ENCODE data around the gene ACSL3. TPM values are rescaled to one million over a fixed set of nuclear protein-coding genes. Genes with fewer than 3 reads are reported as not detected.
"Not testable (repeated sequence)": the region's sequence is repeated elsewhere in the genome, so short reads cannot be mapped to it uniquely, and the experiment has no call there.

The ACSL3 gene
- total RNA-seq, 1 experiment from 2014 or later: 98.5 TPM

GRCh38 chr2:222989431-222989830 lies 128.6 kb downstream of the ACSL3 start:
- no peaks in the 10 kb centered on the region for H3K4me1 ChIP-seq (ENCODE audit: low read length)
- H3K4me2 ChIP-seq (ENCODE audit: low read depth, low read length, poor library complexity, severe bottlenecking): no peak overlapping the region
- H3K9me2 ChIP-seq (replicated peaks; ENCODE audit: insufficient read depth, low read length): no peaks in the 10 kb centered on the region
- no peaks in the 10 kb centered on the region for H3K79me2 ChIP-seq (ENCODE audit: low read length)
- no peak overlapping the region for H3K27ac ChIP-seq (ENCODE audit: low read length)
- H3K9ac ChIP-seq (ENCODE audit: low read length): no peak overlapping the region
- H4K20me1 ChIP-seq (ENCODE audit: insufficient read depth, low read depth, low read length): no peaks in the 10 kb centered on the region
- no peaks in the 10 kb centered on the region for H3K27me3 ChIP-seq (ENCODE audit: low read length)
- no peak overlapping the region for H2AFZ ChIP-seq (ENCODE audit: low read length)
- DNase-seq: no peak
- no peaks in the 10 kb centered on the region for H3K9me3 ChIP-seq (ENCODE audit: low read length)
- no peak overlapping the region for H3K4me3 ChIP-seq (ENCODE audit: low read length)
- H3K36me3 ChIP-seq (ENCODE audit: insufficient read depth, low read length): no peaks in the 10 kb centered on the region

DNA sequence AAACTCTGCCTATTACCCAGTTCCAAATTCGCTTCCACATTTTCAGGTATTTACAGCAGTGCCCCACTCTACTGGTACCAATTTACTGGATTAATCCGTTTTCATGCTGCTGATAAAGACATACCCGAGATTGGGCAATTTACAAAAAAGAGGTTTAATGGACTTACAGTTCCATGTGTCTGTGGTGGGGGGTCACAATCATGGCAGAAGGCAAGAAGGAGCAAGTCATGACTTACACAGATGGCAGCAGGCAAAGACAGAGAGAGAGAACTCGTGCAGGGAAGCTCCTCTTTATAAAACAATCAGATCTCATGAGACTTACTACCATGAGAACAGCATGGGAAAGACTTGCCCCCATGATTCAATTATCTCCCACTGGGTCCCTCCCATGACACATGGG lies 129.4 kb downstream of the ACSL3 start:
- H3K9me2 ChIP-seq (replicated peaks; ENCODE audit: insufficient read depth, low read length); H3K4me3 ChIP-seq (ENCODE audit: low read length); H3K27me3 ChIP-seq (ENCODE audit: low read length); H3K4me2 ChIP-seq (ENCODE audit: low read depth, low read length, poor library complexity, severe bottlenecking); H4K20me1 ChIP-seq (ENCODE audit: insufficient read depth, low read depth, low read length); H3K36me3 ChIP-seq (ENCODE audit: insufficient read depth, low read length); H2AFZ ChIP-seq (ENCODE audit: low read length); H3K79me2 ChIP-seq (ENCODE audit: low read length); DNase-seq; H3K9me3 ChIP-seq (ENCODE audit: low read length); H3K4me1 ChIP-seq (ENCODE audit: low read length); H3K27ac ChIP-seq (ENCODE audit: low read length); H3K9ac ChIP-seq (ENCODE audit: low read length): not testable (repeated sequence)

GRCh38 chr2:222992137-222992536 lies 131.3 kb downstream of the ACSL3 start:
- Histone ChIP-seq H3K9me2 (replicated peaks; ENCODE audit: insufficient read depth, low read length) (no peaks in the 10 kb centered on the region), H3K4me2 (ENCODE audit: low read depth, low read length, poor library complexity, severe bottlenecking) (no peak overlapping the region), H3K9me3 (ENCODE audit: low read length) (no peaks in the 10 kb centered on the region)

More at GRCh38 chr2:222992137-222992536, 131.3 kb downstream of the ACSL3 start:
- no peak for DNase-seq
- H3K27me3 ChIP-seq (ENCODE audit: low read length): no peaks in the 10 kb centered on the region
- H3K36me3 ChIP-seq (ENCODE audit: insufficient read depth, low read length): no peaks in the 10 kb centered on the region
- H4K20me1 ChIP-seq (ENCODE audit: insufficient read depth, low read depth, low read length): no peaks in the 10 kb centered on the region
- no peak overlapping the region for H3K27ac ChIP-seq (ENCODE audit: low read length)
- no peaks in the 10 kb centered on the region for H3K4me1 ChIP-seq (ENCODE audit: low read length)
- H3K79me2 ChIP-seq (ENCODE audit: low read length): no peaks in the 10 kb centered on the region
- H3K4me3 ChIP-seq (ENCODE audit: low read length): no peak overlapping the region
- H2AFZ ChIP-seq (ENCODE audit: low read length): no peak overlapping the region
- H3K9ac ChIP-seq (ENCODE audit: low read length): no peak overlapping the region

Other genes with a start within 250 kb of the ACSL3 start
- 17.9 and 36.7 TPM in 2 replicates for gene FARSB, start 204.9 kb upstream of the ACSL3 start, total RNA-seq (2014; rRNA removed; shearing (Covaris generic); ENCODE audit: low replicate concordance)
- gene MOGAT1, start 189.4 kb upstream of the ACSL3 start, total RNA-seq (2014; rRNA removed; shearing (Covaris generic); ENCODE audit: low replicate concordance): not detected in 2 replicates
- not detected in 2 replicates for gene KCNE4, start 191.2 kb downstream of the ACSL3 start, total RNA-seq (2014; rRNA removed; shearing (Covaris generic); ENCODE audit: low replicate concordance)

Data from Karpas-422 (cell line).